ENCODE measurements around the gene SV2A.

SV2A gene

GRCh38 chr1:149927056-149927562 is 9.5 kb upstream of the SV2A start:
- POLR2A ChIA-PET, result no interaction called here
- Histone ChIP-seq H3K36me3 (ENCODE audit: control insufficient read depth in 2 of 2, insufficient read depth in 1 of 2, low read length in 2 of 2) (peaks cover 41 to 76% of the 10 kb centered on the region in 2 experiments), H3K4me1 (ENCODE audit: control insufficient read depth, insufficient read depth, low read length) (0 out of 2 replicates have a peak, but pooled peaks cover 2% of the 10 kb centered on the region), H3K9me3 (ENCODE audit: control insufficient read depth, insufficient read depth, low read depth, low read length) (no peaks in the 10 kb centered on the region), H3K4me3 (ENCODE audit: low read depth, low read length) (peak overlapping the region; percentile 64), H3K27ac (ENCODE audit: extremely low read depth, low read depth, low read length) (peak overlapping the region; percentile 78)
- TF ChIP-seq, protein P1, sequence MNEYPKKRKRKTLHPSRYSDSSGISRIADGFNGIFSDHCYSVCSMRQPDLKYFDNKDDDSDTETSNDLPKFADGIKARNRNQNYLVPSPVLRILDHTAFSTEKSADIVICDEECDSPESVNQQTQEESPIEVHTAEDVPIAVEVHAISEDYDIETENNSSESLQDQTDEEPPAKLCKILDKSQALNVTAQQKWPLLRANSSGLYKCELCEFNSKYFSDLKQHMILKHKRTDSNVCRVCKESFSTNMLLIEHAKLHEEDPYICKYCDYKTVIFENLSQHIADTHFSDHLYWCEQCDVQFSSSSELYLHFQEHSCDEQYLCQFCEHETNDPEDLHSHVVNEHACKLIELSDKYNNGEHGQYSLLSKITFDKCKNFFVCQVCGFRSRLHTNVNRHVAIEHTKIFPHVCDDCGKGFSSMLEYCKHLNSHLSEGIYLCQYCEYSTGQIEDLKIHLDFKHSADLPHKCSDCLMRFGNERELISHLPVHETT (tag by site-specific recombination; IDR thresholded peaks at IDR 0.05), result no peak
- TF ChIP-seq SP2 (tag by site-specific recombination; IDR thresholded peaks at IDR 0.05), result no peak
- TF ChIP-seq ZBTB48 (tag by site-specific recombination; IDR thresholded peaks at IDR 0.05), result no peak
- no peak for TF ChIP-seq ZNF518A (tag by site-specific recombination; conservative IDR thresholded peaks at IDR 0.05; ENCODE audit: low read depth)
- no peak for TF ChIP-seq ZNF433 (tag by site-specific recombination; IDR thresholded peaks at IDR 0.05; ENCODE audit: low read depth)
- TF ChIP-seq GLIS1 (tag by site-specific recombination; IDR thresholded peaks at IDR 0.05), result peak; percentile 33
- CTCF ChIA-PET, result no interaction called here

DNA sequence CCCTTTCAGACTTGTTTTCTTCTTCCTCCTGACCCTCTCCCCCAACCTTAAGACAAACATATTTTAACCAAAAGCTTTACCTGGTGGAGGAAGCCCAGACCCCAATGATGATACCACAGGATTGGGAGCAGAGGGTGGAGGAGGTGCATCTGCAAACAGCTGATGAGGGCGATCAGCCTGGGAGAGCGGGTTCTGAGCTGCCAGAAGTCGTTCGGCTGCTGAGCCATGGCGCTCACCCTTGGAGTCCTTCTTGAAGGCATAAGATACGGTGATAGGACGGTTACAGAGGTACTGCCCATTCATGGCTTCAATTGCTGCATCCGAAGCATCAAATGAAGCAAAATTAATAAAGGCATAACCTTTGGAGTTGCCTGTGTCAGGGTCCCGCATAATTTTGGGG is 8.7 kb upstream of the SV2A start:
- no peak overlapping the region for H3K27ac ChIP-seq (ENCODE audit: extremely low read depth, low read depth, low read length)
- H3K4me3 ChIP-seq (ENCODE audit: low read depth, low read length), result no peak overlapping the region
- peaks cover 42 to 74% of the 10 kb centered on the region in 2 experiments for H3K36me3 ChIP-seq (ENCODE audit: control insufficient read depth in 2 of 2, insufficient read depth in 1 of 2, low read length in 2 of 2)
- no peaks in the 10 kb centered on the region for H3K9me3 ChIP-seq (ENCODE audit: control insufficient read depth, insufficient read depth, low read depth, low read length)
- 0 out of 2 replicates have a peak, but pooled peaks cover 2% of the 10 kb centered on the region for H3K4me1 ChIP-seq (ENCODE audit: control insufficient read depth, insufficient read depth, low read length)
- POLR2A ChIA-PET, result interaction anchor here (1.2 kb wide), 1 partner anchor 11 kb away, joined by 7 read pairs; the partner anchor contains the start of gene MTMR11
- CTCF ChIA-PET, result no interaction called here
- TF ChIP-seq ZNF423 (tag by site-specific recombination; IDR thresholded peaks at IDR 0.05) (no peak), GLIS1 (tag by site-specific recombination; IDR thresholded peaks at IDR 0.05) (no peak)

DNA sequence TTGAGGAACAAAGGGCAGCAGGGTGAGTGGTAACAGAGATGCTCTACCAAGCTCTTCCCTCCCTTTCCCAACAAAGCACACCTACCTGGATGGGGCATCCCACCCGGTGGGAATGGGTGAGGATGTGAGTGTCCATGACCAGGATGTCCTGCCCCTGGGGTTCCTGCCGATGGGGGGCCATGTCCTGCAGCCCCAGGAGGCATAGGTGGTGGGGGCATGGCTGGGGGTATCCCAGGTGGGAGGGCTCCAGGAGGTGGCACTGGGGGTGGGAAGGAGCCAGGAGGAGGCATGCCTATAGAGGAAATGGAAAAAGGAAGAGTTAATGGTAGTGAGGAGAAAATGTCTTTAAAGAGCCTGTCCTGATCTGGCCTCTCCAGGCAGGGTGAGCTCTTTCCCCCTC is 8.1 kb upstream of the SV2A start:
- TF ChIP-seq ZIC2 (tag by site-specific recombination; IDR thresholded peaks at IDR 0.05) (peak; percentile 48), GLIS1 (tag by site-specific recombination; IDR thresholded peaks at IDR 0.05) (peak; percentile 87), BCL11A (tag by site-specific recombination; IDR thresholded peaks at IDR 0.05; ENCODE audit: low read depth) (no peak), ZNF660 (tag by site-specific recombination; IDR thresholded peaks at IDR 0.05) (no peak), ZEB2 (tag by site-specific recombination; IDR thresholded peaks at IDR 0.05) (no peak), ZNF830 (tag by site-specific recombination; IDR thresholded peaks at IDR 0.05; ENCODE audit: low read depth) (no peak)
- no peak overlapping the region for H3K27ac ChIP-seq (ENCODE audit: extremely low read depth, low read depth, low read length)
- H3K36me3 ChIP-seq (ENCODE audit: control insufficient read depth in 2 of 2, insufficient read depth in 1 of 2, low read length in 2 of 2), result peaks cover 42 to 72% of the 10 kb centered on the region in 2 experiments
- H3K4me1 ChIP-seq (ENCODE audit: control insufficient read depth, insufficient read depth, low read length), result 0 out of 2 replicates have a peak, but pooled peaks cover 2% of the 10 kb centered on the region
- ChIA-PET POLR2A (interaction anchor here (1.2 kb wide), 1 partner anchor 11 kb away, joined by 7 read pairs; the partner anchor contains the start of gene MTMR11), CTCF (no interaction called here)
- no peaks in the 10 kb centered on the region for H3K9me3 ChIP-seq (ENCODE audit: control insufficient read depth, insufficient read depth, low read depth, low read length)
- no peak overlapping the region for H3K4me3 ChIP-seq (ENCODE audit: low read depth, low read length)
